Measurements from ENCODE around the gene VWC2L. TPM values are rescaled to one million over a fixed set of nuclear protein-coding genes. Genes with fewer than 3 reads are reported as not detected.
A peak's percentile ranks its signal among the peaks of the same experiment; 100 is the strongest.

VWC2L gene
- total RNA-seq, 1 donor, result not detected

DNA sequence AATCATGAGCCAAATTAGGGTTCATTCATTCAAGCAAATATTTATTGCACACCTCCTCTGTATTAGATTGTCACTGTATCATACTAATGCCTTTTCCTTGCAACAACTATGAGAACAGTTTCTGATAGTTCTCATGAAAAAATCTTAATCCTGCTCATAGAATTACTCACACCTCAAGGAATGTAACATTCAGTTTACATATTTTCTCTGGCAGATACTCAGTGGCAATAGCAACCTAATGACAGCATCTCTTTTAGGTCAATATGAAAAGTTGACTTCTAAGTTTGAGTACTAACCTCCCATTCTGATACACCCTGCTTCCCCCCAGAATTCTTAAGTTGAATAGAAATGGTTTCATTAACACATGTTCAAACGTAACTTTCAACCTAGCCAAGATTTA lies 132.0 kb downstream of the VWC2L start:
- TF ChIP-seq, protein P1, sequence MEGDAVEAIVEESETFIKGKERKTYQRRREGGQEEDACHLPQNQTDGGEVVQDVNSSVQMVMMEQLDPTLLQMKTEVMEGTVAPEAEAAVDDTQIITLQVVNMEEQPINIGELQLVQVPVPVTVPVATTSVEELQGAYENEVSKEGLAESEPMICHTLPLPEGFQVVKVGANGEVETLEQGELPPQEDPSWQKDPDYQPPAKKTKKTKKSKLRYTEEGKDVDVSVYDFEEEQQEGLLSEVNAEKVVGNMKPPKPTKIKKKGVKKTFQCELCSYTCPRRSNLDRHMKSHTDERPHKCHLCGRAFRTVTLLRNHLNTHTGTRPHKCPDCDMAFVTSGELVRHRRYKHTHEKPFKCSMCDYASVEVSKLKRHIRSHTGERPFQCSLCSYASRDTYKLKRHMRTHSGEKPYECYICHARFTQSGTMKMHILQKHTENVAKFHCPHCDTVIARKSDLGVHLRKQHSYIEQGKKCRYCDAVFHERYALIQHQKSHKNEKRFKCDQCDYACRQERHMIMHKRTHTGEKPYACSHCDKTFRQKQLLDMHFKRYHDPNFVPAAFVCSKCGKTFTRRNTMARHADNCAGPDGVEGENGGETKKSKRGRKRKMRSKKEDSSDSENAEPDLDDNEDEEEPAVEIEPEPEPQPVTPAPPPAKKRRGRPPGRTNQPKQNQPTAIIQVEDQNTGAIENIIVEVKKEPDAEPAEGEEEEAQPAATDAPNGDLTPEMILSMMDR (IDR thresholded peaks at IDR 0.05; ENCODE audit: insufficient read depth, low read depth, low read length), result no peak
- H3K4me3 ChIP-seq (ENCODE audit: low read depth, low read length), result no peak overlapping the region
- DNase-seq (ENCODE audit: low read depth), result peak; percentile 3

- no peak overlapping the region for H3K4me3 ChIP-seq (ENCODE audit: low read depth, low read length)
- TF ChIP-seq, protein P1 (IDR thresholded peaks at IDR 0.05; ENCODE audit: insufficient read depth, low read depth, low read length), result no peak
- DNase-seq (ENCODE audit: low read depth), result peak; percentile 2
Measured at GRCh38 chr2:214543386-214543955, 132.6 kb downstream of the VWC2L start.

GRCh38 chr2:214545898-214546542 lies 135.2 kb downstream of the VWC2L start:
- TF ChIP-seq, protein P1 (IDR thresholded peaks at IDR 0.05; ENCODE audit: insufficient read depth, low read depth, low read length), result no peak
- no peak for DNase-seq (ENCODE audit: low read depth)
- no peak overlapping the region for H3K4me3 ChIP-seq (ENCODE audit: low read depth, low read length)

DNA sequence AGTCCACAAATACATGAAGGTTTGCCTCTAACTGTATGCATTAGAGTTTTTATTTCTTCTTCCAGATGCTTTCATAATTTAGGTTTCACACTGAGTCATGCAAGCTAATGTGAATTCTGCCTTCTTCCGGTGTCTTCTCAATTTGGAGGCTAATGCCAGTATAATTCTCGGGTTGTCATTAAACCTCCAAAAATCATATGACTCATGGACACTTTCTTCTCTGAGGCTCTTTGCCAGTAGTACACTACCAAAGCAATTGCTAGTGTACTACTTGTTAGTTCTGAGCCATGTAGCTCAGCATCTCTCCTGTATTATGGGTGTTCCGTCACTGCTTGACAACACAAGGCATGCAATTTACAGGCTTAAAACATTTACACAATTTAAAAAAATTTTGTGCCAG lies 137.1 kb downstream of the VWC2L start:
- no peak for DNase-seq (ENCODE audit: low read depth)
- TF ChIP-seq, protein P1 (IDR thresholded peaks at IDR 0.05; ENCODE audit: insufficient read depth, low read depth, low read length), result no peak
- H3K4me3 ChIP-seq (ENCODE audit: low read depth, low read length), result no peak overlapping the region

GRCh38 chr2:214549946-214550345 lies 139.1 kb downstream of the VWC2L start:
- TF ChIP-seq, protein P1 (IDR thresholded peaks at IDR 0.05; ENCODE audit: insufficient read depth, low read depth, low read length), result no peak
- no peak for DNase-seq (ENCODE audit: low read depth)
- H3K4me3 ChIP-seq (ENCODE audit: low read depth, low read length), result no peak overlapping the region

DNA sequence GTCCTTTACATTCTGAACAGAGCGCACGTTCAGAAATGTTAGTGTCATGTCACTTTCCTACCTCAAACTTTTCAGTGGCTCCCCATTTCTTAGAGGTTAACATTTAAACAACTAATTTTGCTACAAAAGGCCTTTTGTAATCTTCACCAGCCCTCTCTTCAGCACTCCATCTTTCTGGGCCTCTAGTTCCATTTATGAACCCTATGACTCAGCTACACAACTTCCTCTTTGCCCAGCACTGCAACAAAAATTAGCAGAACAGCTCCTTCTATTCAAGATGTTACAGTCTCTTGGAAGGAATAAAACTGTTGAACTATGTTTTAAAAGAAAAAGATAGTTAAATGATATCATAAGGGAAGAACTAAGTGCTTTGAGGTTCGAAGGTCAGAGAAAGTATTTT lies 139.9 kb downstream of the VWC2L start:
- no peak for DNase-seq (ENCODE audit: low read depth)
- H3K4me3 ChIP-seq (ENCODE audit: low read depth, low read length), result no peak overlapping the region
- TF ChIP-seq, protein P1 (IDR thresholded peaks at IDR 0.05; ENCODE audit: insufficient read depth, low read depth, low read length), result no peak
